Measurements from ENCODE around the gene RFX8.
"Not testable (repeated sequence)": the region's sequence is repeated elsewhere in the genome, so short reads cannot be mapped to it uniquely, and the experiment has no call there.

GRCh38 chr2:101505276-101505675, 30.4 kb upstream of the RFX8 start:
- not testable (repeated sequence) for TF ChIP-seq EZH2 (optimal IDR thresholded peaks at IDR 0.05; ENCODE audit: low read depth, low read length); CTCF (IDR thresholded peaks at IDR 0.05; ENCODE audit: low read length); EZH2phosphoT487 (IDR thresholded peaks at IDR 0.05; ENCODE audit: low read length)

All from MM.1S (cell line).